Measurements from ENCODE around the gene APOBEC3C.
"Not testable (repeated sequence)": the region's sequence is repeated elsewhere in the genome, so short reads cannot be mapped to it uniquely, and the experiment has no call there.

APOBEC3C gene

DNA sequence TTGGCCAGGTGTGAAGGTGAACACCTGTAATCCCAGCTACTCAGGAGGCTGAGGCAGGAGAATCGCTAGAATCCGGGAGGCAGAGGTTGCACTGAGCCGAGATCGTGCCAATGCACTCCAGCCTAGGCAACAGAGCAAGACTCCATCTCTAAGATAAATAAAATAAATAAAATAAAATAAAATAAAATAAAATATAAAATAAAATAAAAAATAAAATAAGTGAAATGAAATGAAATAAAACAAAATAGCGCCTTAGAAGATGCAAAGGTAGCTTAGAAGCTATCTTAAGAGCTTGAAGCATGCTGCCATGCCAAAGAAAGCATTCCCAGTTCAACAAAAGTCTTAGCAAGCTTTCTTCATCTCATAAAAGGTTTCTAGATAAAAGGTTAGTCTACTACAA is 6.9 kb upstream of the APOBEC3C start:
- H3K27ac Mint-ChIP-seq = no peak overlapping the region
- no peaks in the 10 kb centered on the region for H3K27me3 Mint-ChIP-seq
- H3K4me1 Mint-ChIP-seq = peaks cover 13% of the 10 kb centered on the region
- no peaks in the 10 kb centered on the region for H3K9me3 Mint-ChIP-seq
- no peaks in the 10 kb centered on the region for H3K36me3 Mint-ChIP-seq
- no peak overlapping the region for H3K4me3 Mint-ChIP-seq

DNA sequence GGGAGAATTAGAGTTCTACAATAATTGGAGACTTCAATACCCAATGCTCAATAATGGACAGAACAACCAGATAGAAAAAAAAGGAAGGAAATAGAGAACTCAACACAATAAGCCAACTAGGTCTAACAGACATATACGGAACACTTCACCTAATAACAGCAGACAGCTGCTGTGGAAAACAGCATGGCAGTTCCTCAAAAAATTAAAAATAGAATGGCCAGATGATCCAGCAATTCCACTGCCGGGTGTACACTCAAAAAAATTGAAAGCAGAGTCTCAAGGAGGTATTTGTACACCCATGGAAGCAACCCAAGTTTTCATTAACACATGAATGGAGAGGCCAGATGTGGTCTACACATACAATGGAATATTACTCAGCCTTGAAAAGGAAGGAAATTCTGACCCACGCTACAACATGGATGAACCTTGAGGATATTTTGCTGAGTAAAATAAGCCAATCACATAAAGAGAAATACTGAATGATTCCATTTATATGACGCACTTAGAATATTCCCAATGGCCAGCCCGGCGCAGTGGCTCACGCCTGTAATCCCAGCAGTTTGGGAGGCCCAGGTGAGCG is 5.7 kb upstream of the APOBEC3C start:
- peaks cover 16% of the 10 kb centered on the region for H3K4me1 Mint-ChIP-seq
- H3K27ac Mint-ChIP-seq, H3K4me3 Mint-ChIP-seq, H3K27me3 Mint-ChIP-seq, H3K9me3 Mint-ChIP-seq, H3K36me3 Mint-ChIP-seq: not testable (repeated sequence)

DNA sequence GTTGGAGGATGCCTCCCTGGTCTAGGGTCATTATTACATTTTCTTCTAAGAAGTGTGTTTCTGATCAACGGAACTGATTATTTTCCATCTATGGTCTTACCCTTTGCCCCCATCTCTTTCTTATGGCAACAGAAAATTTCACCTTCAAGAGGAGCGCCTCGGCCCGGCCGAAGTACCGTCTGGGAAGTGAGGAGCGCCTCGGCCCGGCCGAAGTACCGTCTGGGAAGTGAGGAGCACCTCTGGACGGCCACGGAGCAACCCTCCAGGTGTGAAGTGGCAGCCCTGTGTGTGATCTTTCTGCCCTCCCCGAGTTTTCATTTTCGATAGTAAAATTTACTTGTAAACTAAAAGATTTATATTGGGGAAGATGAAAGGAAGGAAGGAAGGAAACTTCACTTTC is 3.1 kb upstream of the APOBEC3C start:
- no peaks in the 10 kb centered on the region for H3K9me3 Mint-ChIP-seq
- no peaks in the 10 kb centered on the region for H3K27me3 Mint-ChIP-seq
- H3K4me1 Mint-ChIP-seq = peaks cover 31% of the 10 kb centered on the region
- H3K27ac Mint-ChIP-seq = peak overlapping the region; percentile 74
- no peaks in the 10 kb centered on the region for H3K36me3 Mint-ChIP-seq
- no peak overlapping the region for H3K4me3 Mint-ChIP-seq

DNA sequence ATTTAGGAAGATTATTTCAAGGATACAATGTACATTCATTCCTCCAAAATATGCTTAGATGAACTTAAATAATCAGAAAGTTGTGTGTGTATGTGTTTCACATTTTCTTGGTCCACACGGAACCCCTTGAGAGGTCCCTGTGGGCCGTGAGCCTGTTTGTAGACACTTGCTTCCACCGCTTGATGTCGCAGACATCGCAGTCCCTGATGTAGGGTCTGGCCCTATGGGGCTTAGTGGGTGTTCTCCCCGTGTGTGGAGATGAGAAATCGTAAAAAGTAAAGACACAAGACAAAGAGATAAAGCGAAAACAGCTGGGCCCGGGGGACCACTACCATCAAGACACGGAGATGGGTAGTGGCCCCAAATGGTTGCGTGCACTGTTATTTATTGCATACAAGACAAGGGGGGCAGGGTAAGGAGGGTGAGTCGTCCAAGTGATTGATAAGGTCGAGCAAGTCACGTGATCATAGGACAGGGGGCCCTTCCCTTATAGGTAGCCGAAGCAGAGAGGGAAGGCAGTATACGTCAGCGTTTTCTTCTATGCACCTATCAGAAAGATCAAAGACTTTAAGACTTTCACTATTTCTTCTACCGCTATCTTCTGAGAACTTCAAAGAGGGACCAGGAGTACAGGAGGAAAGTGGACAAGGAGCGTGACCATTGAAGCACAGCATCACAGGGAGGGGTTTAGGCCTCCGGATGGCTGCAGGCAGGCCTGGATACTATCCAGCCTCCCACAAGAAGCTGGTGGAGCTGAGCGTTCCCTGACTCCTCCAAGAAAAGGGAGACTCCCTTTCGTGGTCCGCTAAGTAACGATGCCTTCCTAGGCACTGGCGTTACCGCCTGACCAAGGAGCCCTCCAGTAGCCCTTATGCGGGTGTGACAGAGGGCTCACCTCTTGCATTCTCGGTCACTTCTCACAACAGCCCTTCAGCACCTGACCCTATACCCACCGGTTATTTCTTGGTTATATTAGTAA is 1.2 kb upstream of the APOBEC3C start:
- H3K4me3 Mint-ChIP-seq = peak overlapping the region; percentile 9
- no peaks in the 10 kb centered on the region for H3K9me3 Mint-ChIP-seq

DNA sequence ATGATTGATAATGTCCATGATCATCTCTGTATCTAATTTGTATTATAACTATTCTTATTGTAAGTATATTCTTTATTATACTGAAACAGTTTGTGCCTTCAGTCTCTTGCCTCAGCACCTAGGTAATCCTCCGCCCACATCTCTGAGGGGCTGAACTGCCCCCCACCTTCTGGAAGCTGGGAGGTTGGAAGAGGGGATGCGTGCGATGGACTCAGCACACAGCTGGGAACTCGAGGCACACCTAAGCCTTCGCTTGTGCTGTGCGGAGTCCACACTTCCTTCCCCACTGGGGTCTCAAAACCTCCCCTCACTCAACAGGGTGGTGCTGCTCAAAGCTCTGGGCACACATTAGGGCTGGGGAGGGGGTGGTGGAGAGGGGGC is 506 bp upstream of the APOBEC3C start:
- H3K27me3 Mint-ChIP-seq, H3K9me3 Mint-ChIP-seq, H3K36me3 Mint-ChIP-seq: not testable (repeated sequence)
- H3K4me3 Mint-ChIP-seq = peak overlapping the region; percentile 95
- H3K4me1 Mint-ChIP-seq = peaks cover 43% of the 10 kb centered on the region
- peak overlapping the region; percentile 97 for H3K27ac Mint-ChIP-seq

More for the DNA sequence above, 1.2 kb upstream of the APOBEC3C start:
- H3K4me1 Mint-ChIP-seq = peaks cover 39% of the 10 kb centered on the region
- no peaks in the 10 kb centered on the region for H3K27me3 Mint-ChIP-seq
- no peaks in the 10 kb centered on the region for H3K36me3 Mint-ChIP-seq
- H3K27ac Mint-ChIP-seq = peak overlapping the region; percentile 31

DNA sequence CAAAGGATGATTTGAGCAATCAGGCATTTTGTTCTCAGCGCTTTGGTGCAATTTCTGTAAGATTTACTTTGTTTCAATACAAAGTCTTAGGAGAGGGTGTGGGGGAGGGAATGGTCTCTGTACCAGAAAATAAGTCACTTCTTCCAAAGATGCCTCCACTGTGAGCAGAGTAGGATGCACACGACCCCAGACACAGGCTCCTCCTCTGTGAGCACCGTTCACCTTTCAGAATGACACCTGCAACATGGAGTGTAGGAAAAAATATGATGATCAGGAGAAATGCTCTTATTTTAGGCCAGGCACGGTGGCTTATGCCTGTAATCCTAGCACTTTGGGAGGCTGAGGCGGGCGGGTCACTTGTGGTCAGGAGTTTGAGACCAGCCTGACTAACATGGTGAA is 665 bp downstream of the APOBEC3C start:
- Mint-ChIP-seq H3K27ac (peak overlapping the region; percentile 97), H3K4me3 (peak overlapping the region; percentile 95), H3K4me1 (peaks cover 43% of the 10 kb centered on the region)
- not testable (repeated sequence) for H3K36me3 Mint-ChIP-seq, H3K27me3 Mint-ChIP-seq, H3K9me3 Mint-ChIP-seq

DNA sequence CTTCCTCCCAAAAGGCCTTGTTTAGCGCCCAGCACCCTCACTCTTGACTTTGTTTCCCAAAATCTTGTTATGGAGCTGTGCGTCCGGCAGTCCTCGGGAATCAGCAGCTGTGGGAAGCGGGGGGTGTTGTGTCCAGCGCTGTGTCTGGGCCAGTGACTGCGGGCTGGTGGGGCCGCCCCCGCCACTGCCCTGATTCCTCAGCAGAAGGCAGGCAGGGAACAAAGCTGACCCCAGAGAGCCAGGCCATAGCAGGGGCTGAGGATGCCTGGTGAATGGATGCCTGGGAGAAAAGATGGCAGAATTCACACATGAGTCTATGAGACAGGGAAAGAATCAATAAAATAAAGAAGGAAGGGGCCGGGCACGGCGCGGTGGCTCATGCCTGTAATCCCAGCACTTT is 2.5 kb downstream of the APOBEC3C start:
- peak overlapping the region; percentile 76 for H3K27ac Mint-ChIP-seq
- H3K4me3 Mint-ChIP-seq = no peak overlapping the region
- no peaks in the 10 kb centered on the region for H3K27me3 Mint-ChIP-seq
- H3K36me3 Mint-ChIP-seq = peaks cover 2% of the 10 kb centered on the region
- H3K9me3 Mint-ChIP-seq = no peaks in the 10 kb centered on the region
- H3K4me1 Mint-ChIP-seq = peaks cover 50% of the 10 kb centered on the region

DNA sequence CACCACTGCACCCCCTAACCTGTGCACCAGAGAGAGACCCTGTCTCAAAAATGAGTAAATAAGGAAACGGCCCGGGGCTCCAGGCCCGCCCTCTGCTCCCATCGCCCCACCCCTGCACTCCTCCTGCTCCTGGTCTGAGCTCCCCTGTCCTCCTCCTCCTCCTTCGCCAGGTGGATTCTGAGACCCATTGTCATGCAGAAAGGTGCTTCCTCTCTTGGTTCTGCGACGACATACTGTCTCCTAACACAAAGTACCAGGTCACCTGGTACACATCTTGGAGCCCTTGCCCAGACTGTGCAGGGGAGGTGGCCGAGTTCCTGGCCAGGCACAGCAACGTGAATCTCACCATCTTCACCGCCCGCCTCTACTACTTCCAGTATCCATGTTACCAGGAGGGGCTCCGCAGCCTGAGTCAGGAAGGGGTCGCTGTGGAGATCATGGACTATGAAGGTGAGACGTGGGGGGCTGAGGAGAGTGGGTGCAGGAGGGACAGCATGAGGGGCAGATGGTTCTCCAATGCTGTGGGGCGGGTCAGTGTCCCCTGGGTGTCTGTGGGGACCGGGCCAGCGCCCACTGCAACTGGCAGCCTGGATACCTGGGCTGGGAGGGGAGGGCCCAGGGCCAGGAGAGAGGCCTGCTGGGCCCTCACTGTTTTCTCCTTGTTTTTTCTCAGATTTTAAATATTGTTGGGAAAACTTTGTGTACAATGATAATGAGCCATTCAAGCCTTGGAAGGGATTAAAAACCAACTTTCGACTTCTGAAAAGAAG is 3.7 kb downstream of the APOBEC3C start:
- Mint-ChIP-seq H3K4me3 (no peak overlapping the region), H3K4me1 (peaks cover 57% of the 10 kb centered on the region), H3K27me3 (no peaks in the 10 kb centered on the region), H3K27ac (peak overlapping the region; percentile 15), H3K36me3 (peaks cover 2% of the 10 kb centered on the region), H3K9me3 (no peaks in the 10 kb centered on the region)

DNA sequence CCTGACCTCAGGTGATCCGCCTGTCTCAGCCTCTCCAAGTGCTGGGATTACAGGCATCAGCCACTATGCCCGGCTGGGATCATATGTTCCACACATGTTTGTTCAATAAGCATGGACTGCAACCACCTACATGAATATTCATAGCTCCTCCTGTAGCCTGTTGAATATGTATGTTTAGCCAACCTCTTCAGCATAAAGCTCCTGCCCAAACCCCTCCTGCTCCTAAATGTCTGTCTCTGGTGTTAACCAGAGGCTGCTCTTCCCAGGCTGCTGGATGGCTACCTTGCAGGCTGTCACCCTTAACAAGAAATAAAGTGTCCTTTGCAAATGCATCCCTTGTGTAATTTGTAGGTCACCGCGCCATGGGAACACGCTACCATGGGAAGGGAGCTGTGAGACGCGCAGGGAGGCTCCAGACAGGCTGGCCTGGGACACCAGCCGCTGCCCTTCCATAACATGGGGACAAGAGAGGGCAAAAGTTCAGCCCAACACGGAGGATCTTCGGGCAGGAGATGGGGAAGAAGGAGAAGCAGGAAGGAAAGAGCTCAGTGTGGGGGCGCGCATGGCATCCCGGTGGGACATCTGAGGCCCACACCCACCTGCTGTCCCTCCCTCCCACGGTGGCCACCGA is 6.1 kb downstream of the APOBEC3C start:
- H3K36me3 Mint-ChIP-seq = not testable (repeated sequence)
- H3K4me3 Mint-ChIP-seq = peak overlapping the region; percentile 82

DNA sequence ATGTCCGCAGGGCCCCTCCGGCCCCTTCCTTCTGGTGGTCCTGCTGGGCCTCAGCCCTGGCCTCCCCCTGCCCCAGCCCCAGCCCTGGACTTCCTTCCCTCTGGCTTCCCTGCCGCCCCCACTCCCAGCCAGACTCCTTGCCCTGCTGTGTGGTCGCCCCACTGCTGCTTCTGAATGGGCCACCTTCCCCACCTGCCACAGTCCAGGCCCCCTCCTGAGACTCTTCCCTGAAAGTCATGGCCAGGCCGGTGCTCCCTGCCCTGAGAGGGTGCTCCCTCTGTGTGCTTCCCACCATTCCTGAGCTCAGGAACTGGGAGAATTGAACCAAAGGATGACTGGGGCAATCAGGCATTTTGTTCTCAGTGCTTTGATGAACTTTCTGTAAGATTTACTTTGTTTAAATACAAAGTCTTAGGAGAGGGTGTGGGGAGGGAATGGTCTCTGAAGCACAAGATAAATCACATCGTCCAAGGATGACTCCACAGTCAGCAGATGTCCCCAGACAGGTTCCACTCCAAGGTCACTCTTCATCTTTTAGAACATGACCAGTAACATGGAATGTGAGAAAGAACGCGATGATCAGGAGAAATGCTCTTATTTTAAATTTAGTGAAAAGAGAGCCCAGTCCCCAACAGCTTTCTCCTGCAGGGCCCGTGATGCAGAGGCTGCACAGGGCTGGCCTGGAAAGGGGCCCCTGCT is 7.6 kb downstream of the APOBEC3C start:
- Mint-ChIP-seq H3K27me3 (no peaks in the 10 kb centered on the region), H3K4me3 (peak overlapping the region; percentile 94), H3K4me1 (peaks cover 60% of the 10 kb centered on the region), H3K36me3 (peaks cover 4% of the 10 kb centered on the region), H3K27ac (peak overlapping the region; percentile 98), H3K9me3 (no peaks in the 10 kb centered on the region)

More for the DNA sequence above, 6.1 kb downstream of the APOBEC3C start:
- peak overlapping the region; percentile 97 for H3K27ac Mint-ChIP-seq
- peaks cover 56% of the 10 kb centered on the region for H3K4me1 Mint-ChIP-seq
- H3K9me3 Mint-ChIP-seq, H3K27me3 Mint-ChIP-seq: not testable (repeated sequence)

DNA sequence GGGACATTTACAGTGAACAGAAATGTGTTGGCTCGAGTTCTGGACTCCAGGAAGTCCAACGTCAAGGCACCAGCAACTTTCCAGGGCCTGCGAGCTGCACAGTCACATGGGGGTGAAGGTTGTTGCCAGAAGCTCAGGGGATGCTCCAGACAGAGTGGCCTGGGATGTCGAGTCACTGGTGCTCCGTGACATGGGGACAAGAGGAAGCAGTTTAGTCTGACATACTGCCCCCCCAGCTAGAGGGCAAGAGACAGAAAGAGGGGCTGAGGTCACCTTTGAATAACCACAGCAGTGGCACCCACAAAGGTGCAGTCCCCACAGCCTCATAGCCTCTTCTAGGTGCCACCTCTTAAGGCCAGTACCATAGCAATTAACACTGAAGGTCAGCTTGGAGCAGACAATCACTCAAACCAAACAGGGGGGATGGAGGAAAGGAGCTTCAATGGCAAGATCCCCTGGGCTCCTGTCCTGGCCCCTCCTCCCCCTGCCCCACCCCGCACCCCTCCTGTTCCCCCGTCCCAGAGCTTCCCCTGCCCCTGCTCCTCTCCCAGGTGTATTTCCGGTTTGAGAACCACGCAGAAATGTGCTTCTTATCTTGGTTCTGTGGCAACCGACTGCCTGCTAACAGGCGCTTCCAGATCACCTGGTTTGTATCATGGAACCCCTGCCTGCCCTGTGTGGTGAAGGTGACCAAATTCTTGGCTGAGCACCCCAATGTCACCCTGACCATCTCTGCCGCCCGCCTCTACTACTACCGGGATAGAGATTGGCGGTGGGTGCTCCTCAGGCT is 10.7 kb downstream of the APOBEC3C start:
- peak overlapping the region; percentile 41 for H3K27ac Mint-ChIP-seq
- H3K27me3 Mint-ChIP-seq = no peaks in the 10 kb centered on the region
- peaks cover 60% of the 10 kb centered on the region for H3K4me1 Mint-ChIP-seq
- H3K9me3 Mint-ChIP-seq = no peaks in the 10 kb centered on the region
- peaks cover 2% of the 10 kb centered on the region for H3K36me3 Mint-ChIP-seq
- H3K4me3 Mint-ChIP-seq = peak overlapping the region; percentile 54

DNA sequence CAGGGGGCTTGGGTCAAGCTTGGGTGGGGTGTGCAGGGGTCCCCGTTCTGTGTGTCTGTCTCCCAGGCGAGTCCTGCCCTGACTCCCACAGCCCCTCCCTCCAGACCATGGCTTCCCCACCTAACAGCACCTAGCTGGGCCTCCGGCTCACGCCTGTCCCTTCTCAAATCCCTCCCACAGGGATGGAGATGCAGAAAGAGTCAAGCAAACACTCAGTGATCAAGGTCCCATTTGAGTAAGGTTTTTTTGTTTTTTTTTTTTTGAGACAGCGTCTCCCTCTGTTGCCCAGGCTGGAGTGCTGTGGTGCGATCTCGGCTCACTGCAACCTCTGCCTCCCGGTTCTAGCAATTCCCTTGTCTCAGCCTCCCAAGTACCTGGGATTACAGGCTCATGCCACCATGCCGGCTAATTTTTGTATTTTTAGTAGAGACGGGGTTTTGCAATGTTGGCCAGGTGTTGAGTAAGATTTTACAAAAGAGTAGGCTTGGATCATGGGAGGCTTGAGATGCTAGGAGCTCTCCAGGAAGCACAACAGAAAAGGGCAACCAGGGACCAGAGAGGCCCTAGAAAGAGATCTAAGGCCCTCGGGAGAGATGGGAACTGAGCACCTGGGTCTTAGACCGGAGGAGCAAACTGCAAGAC is 12.6 kb downstream of the APOBEC3C start:
- H3K4me3 Mint-ChIP-seq = no peak overlapping the region
- no peak overlapping the region for H3K27ac Mint-ChIP-seq
- peaks cover 48% of the 10 kb centered on the region for H3K4me1 Mint-ChIP-seq
- no peaks in the 10 kb centered on the region for H3K27me3 Mint-ChIP-seq
- H3K36me3 Mint-ChIP-seq = peaks cover 2% of the 10 kb centered on the region
- H3K9me3 Mint-ChIP-seq = no peaks in the 10 kb centered on the region

DNA sequence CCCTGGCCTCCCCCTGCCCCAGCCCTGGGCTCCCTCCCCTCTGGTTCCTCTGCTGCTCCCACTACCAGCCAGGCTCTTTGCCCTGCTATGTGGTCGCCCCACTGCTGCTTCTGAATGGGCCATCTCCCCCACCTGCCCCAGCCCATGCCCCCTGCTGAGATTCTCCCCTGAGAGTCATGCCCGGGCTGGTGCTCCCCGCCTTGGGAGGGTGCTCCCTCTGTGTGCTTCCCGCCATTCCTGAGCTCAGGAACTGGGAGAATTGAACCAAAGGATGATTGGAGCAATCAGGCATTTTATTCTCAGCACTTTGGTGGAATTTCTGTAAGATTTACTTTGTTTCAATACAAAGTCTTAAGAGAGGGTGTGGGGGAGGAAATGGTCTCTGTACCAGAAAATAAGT is 13.7 kb downstream of the APOBEC3C start:
- H3K36me3 Mint-ChIP-seq = peaks cover 2% of the 10 kb centered on the region
- H3K9me3 Mint-ChIP-seq = no peaks in the 10 kb centered on the region
- no peak overlapping the region for H3K27ac Mint-ChIP-seq
- H3K27me3 Mint-ChIP-seq = no peaks in the 10 kb centered on the region
- no peak overlapping the region for H3K4me3 Mint-ChIP-seq
- peaks cover 38% of the 10 kb centered on the region for H3K4me1 Mint-ChIP-seq

DNA sequence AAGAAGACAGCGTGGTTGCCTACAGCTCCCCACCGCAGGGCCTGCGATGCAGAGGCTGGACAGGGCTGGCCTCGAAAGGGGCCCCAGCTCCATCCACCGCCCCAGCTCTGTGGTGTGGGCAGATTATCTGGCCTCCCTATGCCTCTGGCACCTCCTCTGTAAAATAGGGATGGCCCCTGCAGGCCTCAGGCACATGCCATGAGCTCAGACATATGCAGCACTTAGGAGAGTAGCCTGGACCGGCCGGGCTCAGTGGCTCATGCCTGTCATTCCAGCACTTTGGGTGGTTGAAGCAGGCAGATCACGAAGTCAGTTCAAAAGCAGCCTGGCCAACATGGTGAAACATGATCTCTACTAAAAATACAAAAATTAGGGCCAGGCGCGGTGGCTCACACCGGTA is 14.2 kb downstream of the APOBEC3C start:
- Mint-ChIP-seq H3K36me3 (peaks cover 2% of the 10 kb centered on the region), H3K27ac (no peak overlapping the region), H3K27me3 (no peaks in the 10 kb centered on the region), H3K4me3 (no peak overlapping the region), H3K4me1 (peaks cover 37% of the 10 kb centered on the region), H3K9me3 (no peaks in the 10 kb centered on the region)
